SJCRH30 (cell line): ENCODE results near the gene HPCA. TPM values are rescaled to one million over a fixed set of nuclear protein-coding genes. Genes with fewer than 3 reads are reported as not detected.
A peak's percentile ranks its signal among the peaks of the same experiment; 100 is the strongest.

Experiments used
- DNase-seq, 2 experiments: peaks; one replicate each; pipeline ENCODE4 v3.0.0-alpha.2; 2015 to 2020
- H3K27ac ChIP-seq: fragments of 250-450 bp; sonication (Bioruptor Pico); 2 replicates; pipeline ENCODE4 v1.5.1; 2020; ENCODE audit warnings: mild to moderate bottlenecking, moderate library complexity
- H3K27me3 ChIP-seq: fragments of 250-450 bp; sonication (Bioruptor Pico); 2 replicates; pipeline ENCODE4 v1.5.1; 2020; ENCODE audit warnings: mild to moderate bottlenecking, moderate library complexity
- H3K36me3 ChIP-seq: fragments of 250-450 bp; sonication (Bioruptor Pico); 2 replicates; pipeline ENCODE4 v1.5.1; 2020; ENCODE audit warnings: mild to moderate bottlenecking, moderate library complexity
- H3K4me1 ChIP-seq: fragments of 250-450 bp; sonication (Bioruptor Pico); 2 replicates; pipeline ENCODE4 v1.5.1; 2020; ENCODE audit warnings: mild to moderate bottlenecking, moderate library complexity
- H3K4me3 ChIP-seq: fragments of 250-450 bp; sonication (Bioruptor Pico); 2 replicates; pipeline ENCODE4 v1.5.1; 2020; ENCODE audit warnings: mild to moderate bottlenecking, moderate library complexity
- H3K9me3 ChIP-seq: fragments of 250-450 bp; sonication (Bioruptor Pico); replicated peaks from 2 replicates; pipeline ENCODE4 v1.5.1; 2020; ENCODE audit warnings: mild to moderate bottlenecking, moderate library complexity
- total RNA-seq: library from RNA; depleted of rRNA; stranded (reverse); fragments of >200 nt; shearing (Covaris generic); gene quantifications from 2 replicates; pipeline ENCODE4 v1.2.3, GENCODE V29; 2014

Gene HPCA
- total RNA-seq, 1 experiment from 2014 or later: not detected

- Histone ChIP-seq H3K4me1 (peaks cover 15% of the 10 kb centered on the region), H3K4me3 (no peak overlapping the region), H3K9me3 (no peaks in the 10 kb centered on the region), H3K27me3 (no peaks in the 10 kb centered on the region), H3K36me3 (no peaks in the 10 kb centered on the region), H3K27ac (no peak overlapping the region)
- no peak for DNase-seq
Measured at GRCh38 chr1:32878637-32879041, 7.7 kb upstream of the HPCA start.

- Histone ChIP-seq H3K27me3 (no peaks in the 10 kb centered on the region; the same call in none of the 2 replicates), H3K4me1 (peaks cover 15% of the 10 kb centered on the region), H3K9me3 (no peaks in the 10 kb centered on the region), H3K4me3 (no peak overlapping the region), H3K36me3 (no peaks in the 10 kb centered on the region), H3K27ac (no peak overlapping the region)
- no peak for DNase-seq
Measured at GRCh38 chr1:32881291-32881690, 5.0 kb upstream of the HPCA start.

- H3K36me3 ChIP-seq: no peaks in the 10 kb centered on the region
- H3K27me3 ChIP-seq: no peaks in the 10 kb centered on the region; the same call in none of the 2 replicates
- peak; percentile 31 to 46 for DNase-seq
- H3K4me1 ChIP-seq: peaks cover 12% of the 10 kb centered on the region
- no peak overlapping the region for H3K27ac ChIP-seq
- no peaks in the 10 kb centered on the region for H3K9me3 ChIP-seq
- no peak overlapping the region for H3K4me3 ChIP-seq
Measured at GRCh38 chr1:32881871-32882850, 4.1 kb upstream of the HPCA start.

- Histone ChIP-seq H3K4me3 (no peak overlapping the region), H3K9me3 (no peaks in the 10 kb centered on the region), H3K27me3 (no peaks in the 10 kb centered on the region; the same call in none of the 2 replicates), H3K27ac (no peak overlapping the region), H3K4me1 (peaks cover 7% of the 10 kb centered on the region; the same call in 1 of the 2 replicates), H3K36me3 (no peaks in the 10 kb centered on the region)
- DNase-seq: no peak
Measured at GRCh38 chr1:32883338-32884031, 2.8 kb upstream of the HPCA start.

- H3K9me3 ChIP-seq: no peaks in the 10 kb centered on the region
- H3K36me3 ChIP-seq: no peaks in the 10 kb centered on the region
- no peak overlapping the region for H3K27ac ChIP-seq
- no peak for DNase-seq
- no peak overlapping the region for H3K4me3 ChIP-seq
- H3K4me1 ChIP-seq: peaks cover 5% of the 10 kb centered on the region; the same call in 1 of the 2 replicates
- no peaks in the 10 kb centered on the region; the same call in none of the 2 replicates for H3K27me3 ChIP-seq
Measured at GRCh38 chr1:32884032-32884372, 2.3 kb upstream of the HPCA start.

- Histone ChIP-seq H3K27me3 (no peaks in the 10 kb centered on the region; the same call in none of the 2 replicates), H3K36me3 (no peaks in the 10 kb centered on the region), H3K4me1 (peaks cover 5% of the 10 kb centered on the region; the same call in 1 of the 2 replicates), H3K27ac (no peak overlapping the region), H3K4me3 (no peak overlapping the region), H3K9me3 (no peaks in the 10 kb centered on the region)
- no peak for DNase-seq
Measured at GRCh38 chr1:32884726-32885125, 1.6 kb upstream of the HPCA start.

- Histone ChIP-seq H3K4me1 (peaks cover 5% of the 10 kb centered on the region; the same call in 1 of the 2 replicates), H3K27ac (no peak overlapping the region), H3K36me3 (no peaks in the 10 kb centered on the region), H3K27me3 (no peaks in the 10 kb centered on the region; the same call in none of the 2 replicates), H3K4me3 (no peak overlapping the region), H3K9me3 (no peaks in the 10 kb centered on the region)
- DNase-seq: no peak
Measured at GRCh38 chr1:32885676-32886003, 651 bp upstream of the HPCA start.

GRCh38 chr1:32886828-32887414 lies 630 bp downstream of the HPCA start:
- Histone ChIP-seq H3K27me3 (no peaks in the 10 kb centered on the region; the same call in none of the 2 replicates), H3K4me1 (peaks cover 5% of the 10 kb centered on the region; the same call in 1 of the 2 replicates)

GRCh38 chr1:32887623-32888022 lies 1.3 kb downstream of the HPCA start:
- H3K27me3 ChIP-seq: no peaks in the 10 kb centered on the region; the same call in none of the 2 replicates

More at GRCh38 chr1:32886828-32887414, 630 bp downstream of the HPCA start:
- Histone ChIP-seq H3K27ac (no peak overlapping the region), H3K9me3 (no peaks in the 10 kb centered on the region), H3K4me3 (no peak overlapping the region), H3K36me3 (no peaks in the 10 kb centered on the region)
- DNase-seq: no peak

GRCh38 chr1:32888134-32888533 lies 1.8 kb downstream of the HPCA start:
- H3K36me3 ChIP-seq: no peaks in the 10 kb centered on the region
- H3K27ac ChIP-seq: no peak overlapping the region
- H3K9me3 ChIP-seq: no peaks in the 10 kb centered on the region
- no peak for DNase-seq
- no peak overlapping the region for H3K4me3 ChIP-seq
- no peaks in the 10 kb centered on the region for H3K4me1 ChIP-seq
- no peaks in the 10 kb centered on the region; the same call in none of the 2 replicates for H3K27me3 ChIP-seq

More at GRCh38 chr1:32887623-32888022, 1.3 kb downstream of the HPCA start:
- H3K4me3 ChIP-seq: no peak overlapping the region
- H3K9me3 ChIP-seq: no peaks in the 10 kb centered on the region
- no peaks in the 10 kb centered on the region for H3K36me3 ChIP-seq
- no peak for DNase-seq
- H3K4me1 ChIP-seq: no peaks in the 10 kb centered on the region
- H3K27ac ChIP-seq: no peak overlapping the region

- no peak for DNase-seq
- H3K4me3 ChIP-seq: no peak overlapping the region
- no peaks in the 10 kb centered on the region; the same call in none of the 2 replicates for H3K27me3 ChIP-seq
- H3K9me3 ChIP-seq: no peaks in the 10 kb centered on the region
- no peaks in the 10 kb centered on the region for H3K4me1 ChIP-seq
- no peak overlapping the region for H3K27ac ChIP-seq
- H3K36me3 ChIP-seq: no peaks in the 10 kb centered on the region
Measured at GRCh38 chr1:32888677-32889420, 2.6 kb downstream of the HPCA start.

- Histone ChIP-seq H3K4me1 (no peaks in the 10 kb centered on the region), H3K4me3 (no peak overlapping the region), H3K36me3 (no peaks in the 10 kb centered on the region), H3K27me3 (no peaks in the 10 kb centered on the region; the same call in none of the 2 replicates), H3K9me3 (no peaks in the 10 kb centered on the region), H3K27ac (no peak overlapping the region)
- no peak for DNase-seq
Measured at GRCh38 chr1:32889731-32890278, 3.5 kb downstream of the HPCA start.

- no peaks in the 10 kb centered on the region for H3K9me3 ChIP-seq
- H3K36me3 ChIP-seq: no peaks in the 10 kb centered on the region
- no peak overlapping the region for H3K4me3 ChIP-seq
- no peak overlapping the region for H3K27ac ChIP-seq
- no peak for DNase-seq
- no peaks in the 10 kb centered on the region for H3K4me1 ChIP-seq
- no peaks in the 10 kb centered on the region; the same call in 1 of the 2 replicates for H3K27me3 ChIP-seq
Measured at GRCh38 chr1:32890516-32891240, 4.4 kb downstream of the HPCA start.
